Lung (tissue), 12 donors: ENCODE data around the gene FAM76A. TPM values are rescaled to one million over a fixed set of nuclear protein-coding genes. Genes with fewer than 3 reads are reported as not detected.

ENCODE experiments used
- ATAC-seq: fragments of 200-7000 bp; cut with Tn5 transposase; one replicate; pipeline ENCODE4 v1.9.1; 2020; ENCODE audit warnings: moderate number of reproducible peaks; ENCODE audit not compliant: insufficient read depth, low FRiP score
- DNase-seq, 3 donors: peaks; one replicate each; pipeline ENCODE4 v3.0.0-alpha.2; 2013 to 2017
- H3K27ac ChIP-seq, 2 donors: one replicate each; pipeline ENCODE4 v1.5.1; 2013; ENCODE audit warnings: mild to moderate bottlenecking in 2 of 2, moderate library complexity in 2 of 2, control low read depth in 1 of 2, inconsistent platforms in 1 of 2, low read depth in 1 of 2, low read length in 1 of 2
- H3K27me3 ChIP-seq, 3 donors: one replicate each; pipeline ENCODE4 v1.5.1; 2013; ENCODE audit warnings: low read length in 2 of 3; ENCODE audit not compliant: control insufficient read depth in 3 of 3, insufficient read depth in 3 of 3
- H3K36me3 ChIP-seq, 4 donors: one replicate each; pipeline ENCODE4 v1.5.1; 2013; ENCODE audit warnings: low read length in 4 of 4, mild to moderate bottlenecking in 1 of 4, moderate library complexity in 1 of 4; ENCODE audit not compliant: control insufficient read depth in 4 of 4, insufficient read depth in 4 of 4
- H3K4me1 ChIP-seq, 5 donors: one replicate each; pipeline ENCODE4 v1.5.1; 2013; ENCODE audit warnings: low read length in 5 of 5, mild to moderate bottlenecking in 2 of 5, moderate library complexity in 1 of 5; ENCODE audit not compliant: control insufficient read depth in 5 of 5, insufficient read depth in 5 of 5
- H3K4me3 ChIP-seq: one replicate; pipeline ENCODE4 v1.5.1; 2013; ENCODE audit warnings: mild to moderate bottlenecking, control low read depth, moderate library complexity
- H3K9ac ChIP-seq, 2 donors: one replicate each; pipeline ENCODE4 v1.5.1; 2013; ENCODE audit warnings: low read length in 2 of 2, control low read depth in 1 of 2; ENCODE audit not compliant: insufficient read depth in 1 of 2
- H3K9me3 ChIP-seq, 4 donors: one replicate each; pipeline ENCODE4 v1.5.1; 2013; ENCODE audit warnings: low read length in 3 of 4, mild to moderate bottlenecking in 1 of 4, moderate library complexity in 1 of 4; ENCODE audit not compliant: control insufficient read depth in 4 of 4, insufficient read depth in 3 of 4
- WGBS, 2 donors: extraction: QIAGEN DNeasy Blood & Tissue Kit; methylation state at CpG; one replicate each; pipeline ENCODE4 v1.1.7; 2013; 5-methylcytosine and 5-hydroxymethylcytosine counted together
- polyA plus RNA-seq, 2 donors: library from polyadenylated mRNA; stranded (reverse); fragments of 200-250 nt; gene quantifications; one replicate each; pipeline ENCODE4 v1.2.1, GENCODE V29; 2013
- total RNA-seq, 2 donors: library from RNA; depleted of rRNA in 1 of 2; stranded (reverse); fragments of >200 nt in 1 of 2; gene quantifications; one replicate each; pipeline ENCODE4 v1.2.1, GENCODE V29; 2014 to 2021
- TF ChIP-seq, protein P1 (sequence below): IDR thresholded peaks from 2 replicates; pipeline ENCODE4 v1.5.1; 2012; ENCODE audit warnings: mild to moderate bottlenecking; ENCODE audit errors: control extremely low read depth, extremely low read depth
- donor health status: control.
- donor health status: control.
- donor health status: Bipolar disorder and iron deficiency.
- donor health status: healthy.
- donor health status: DM: yes; HTN: yes; CAD: no.

Gene FAM76A
- total and polyA plus RNA-seq, 4 donors, result 4.3 to 19.4 (median 13.2) TPM

DNA sequence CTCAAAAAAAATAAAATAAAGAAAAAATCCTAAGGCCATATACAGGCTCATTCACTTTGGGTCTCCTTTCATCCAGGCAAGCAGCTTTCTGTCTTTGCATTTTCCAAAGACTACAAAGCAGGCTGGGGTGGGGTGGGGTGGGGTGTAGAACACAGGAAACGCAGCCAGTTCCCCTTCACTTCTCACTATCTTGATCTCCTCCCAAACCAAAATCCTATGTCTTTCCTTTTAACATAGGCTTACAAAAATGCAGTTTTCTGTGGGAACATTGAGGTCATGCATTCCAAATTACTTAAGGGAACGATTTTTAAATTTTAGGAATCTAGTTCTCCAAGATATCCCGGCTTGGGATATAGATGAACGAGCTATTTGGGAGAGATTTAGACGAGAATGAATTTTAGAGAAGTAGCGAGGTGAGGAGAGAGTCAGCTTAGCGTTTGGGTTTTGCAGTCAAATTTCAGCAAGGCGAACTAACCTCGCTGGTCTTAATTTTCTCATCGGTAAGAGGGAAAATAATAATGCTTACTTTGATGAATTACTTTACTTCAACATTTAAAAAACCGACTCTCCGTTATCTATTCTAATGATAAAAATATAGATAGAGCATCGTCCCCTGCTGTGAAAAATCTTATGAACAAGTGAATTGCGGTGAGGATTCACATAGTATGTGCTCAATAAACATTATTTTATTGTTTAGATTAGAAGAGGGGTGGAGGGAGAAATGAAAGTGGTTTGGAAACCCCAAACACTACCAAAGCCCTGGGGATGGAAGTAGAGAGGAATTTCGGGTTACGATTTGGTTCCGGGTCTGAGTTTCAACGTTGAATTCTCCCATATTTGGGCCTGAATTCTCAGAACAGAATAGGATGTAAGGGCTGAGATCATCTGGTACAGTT lies 46.5 kb downstream of the FAM76A start:
- peak overlapping the region in 1 of 2 donors; percentile 78 for H3K9ac ChIP-seq
- H3K27ac ChIP-seq, result peak overlapping the region; percentile 7 to 92
- H3K36me3 ChIP-seq, result peaks cover 0 to 4% (median 1%) of the 10 kb centered on the region in 4 donors
- DNase-seq (peak in 2 of 3 donors; percentile 27 to 44), ATAC-seq (no peak)
- no peak overlapping the region for H3K4me3 ChIP-seq
- H3K4me1 ChIP-seq, result peaks cover 0 to 13% (median 8%) of the 10 kb centered on the region in 5 donors
- no peaks in the 10 kb centered on the region for H3K27me3 ChIP-seq
- TF ChIP-seq, protein P1, sequence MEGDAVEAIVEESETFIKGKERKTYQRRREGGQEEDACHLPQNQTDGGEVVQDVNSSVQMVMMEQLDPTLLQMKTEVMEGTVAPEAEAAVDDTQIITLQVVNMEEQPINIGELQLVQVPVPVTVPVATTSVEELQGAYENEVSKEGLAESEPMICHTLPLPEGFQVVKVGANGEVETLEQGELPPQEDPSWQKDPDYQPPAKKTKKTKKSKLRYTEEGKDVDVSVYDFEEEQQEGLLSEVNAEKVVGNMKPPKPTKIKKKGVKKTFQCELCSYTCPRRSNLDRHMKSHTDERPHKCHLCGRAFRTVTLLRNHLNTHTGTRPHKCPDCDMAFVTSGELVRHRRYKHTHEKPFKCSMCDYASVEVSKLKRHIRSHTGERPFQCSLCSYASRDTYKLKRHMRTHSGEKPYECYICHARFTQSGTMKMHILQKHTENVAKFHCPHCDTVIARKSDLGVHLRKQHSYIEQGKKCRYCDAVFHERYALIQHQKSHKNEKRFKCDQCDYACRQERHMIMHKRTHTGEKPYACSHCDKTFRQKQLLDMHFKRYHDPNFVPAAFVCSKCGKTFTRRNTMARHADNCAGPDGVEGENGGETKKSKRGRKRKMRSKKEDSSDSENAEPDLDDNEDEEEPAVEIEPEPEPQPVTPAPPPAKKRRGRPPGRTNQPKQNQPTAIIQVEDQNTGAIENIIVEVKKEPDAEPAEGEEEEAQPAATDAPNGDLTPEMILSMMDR, result no peak
- WGBS, 2 donors, result 17 to 24% methylated on average over 18 of the region's 18 CpGs
- no peaks in the 10 kb centered on the region for H3K9me3 ChIP-seq

DNA sequence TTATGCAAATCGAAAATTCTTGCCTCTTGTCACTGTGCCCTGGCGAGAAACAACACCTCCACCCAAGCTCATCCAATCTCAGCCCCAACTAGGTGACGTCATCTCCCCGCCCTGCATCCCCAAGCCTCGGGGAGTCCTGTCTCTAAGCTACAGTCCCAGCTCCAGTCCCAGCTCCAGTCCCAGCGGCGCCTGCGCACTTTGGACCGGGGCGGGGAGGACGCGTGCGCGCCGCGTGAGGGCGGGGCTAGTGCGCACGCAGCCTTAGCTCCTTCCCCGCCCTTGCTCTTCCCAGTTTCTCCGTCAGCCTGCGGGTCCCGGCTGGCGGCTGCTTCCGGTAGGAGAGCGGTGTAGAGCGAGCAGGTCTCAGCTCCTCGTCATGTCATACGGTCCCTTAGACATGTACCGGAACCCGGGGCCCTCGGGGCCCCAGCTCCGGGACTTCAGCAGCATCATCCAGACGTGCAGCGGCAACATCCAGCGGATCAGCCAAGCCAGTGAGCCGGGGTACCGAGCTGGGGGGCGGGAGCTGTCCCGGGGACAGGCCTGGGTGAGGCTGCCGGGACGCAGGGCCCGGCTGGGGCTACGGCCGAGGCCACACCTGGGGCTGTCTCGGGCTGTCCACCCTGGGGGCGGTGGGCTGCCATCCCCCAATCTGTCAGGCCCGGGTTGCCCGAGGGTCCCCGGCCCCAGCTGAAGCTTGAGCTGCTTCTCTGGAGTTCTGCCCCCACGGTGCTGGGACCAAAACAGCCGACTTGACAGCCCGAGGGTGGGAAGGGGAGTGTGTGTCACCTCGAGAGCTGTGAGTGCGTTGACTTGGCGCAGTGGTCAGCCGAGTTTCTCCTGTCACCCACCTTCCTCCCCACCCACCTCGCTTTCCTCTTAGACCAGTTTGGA lies 47.4 kb downstream of the FAM76A start, which contains the start of gene STX12:
Gene STX12 (plus strand): TSS at position 288 of the 894 bp plus-strand sequence. CDS start 89 bp downstream, at position 377.
- ATAC-seq, result peak; percentile 98
- peaks cover 0 to 4% (median 3%) of the 10 kb centered on the region in 4 donors for H3K36me3 ChIP-seq
- H3K9me3 ChIP-seq, result no peaks in the 10 kb centered on the region
- H3K9ac ChIP-seq, result peak within 1 kb of the TSS; percentile 80 to 85
- TF ChIP-seq, protein P1, result no peak
- DNase-seq, result peak; percentile 99
- peaks cover 0 to 13% (median 8%) of the 10 kb centered on the region in 5 donors for H3K4me1 ChIP-seq
- H3K27me3 ChIP-seq, result no peaks in the 10 kb centered on the region
- WGBS, 2 donors, result 0 to 1% methylated on average over 51 to 58 of the region's 58 CpGs
- peak within 1 kb of the TSS; percentile 95 for H3K4me3 ChIP-seq
- H3K27ac ChIP-seq, result peak within 1 kb of the TSS; percentile 97

GRCh38 chr1:27773826-27774445 lies 48.2 kb downstream of the FAM76A start:
- peaks cover 0 to 13% (median 8%) of the 10 kb centered on the region in 5 donors for H3K4me1 ChIP-seq
- 23 to 30% methylated on average over 3 of the region's 3 CpGs for WGBS, 2 donors
- H3K27ac ChIP-seq, result peak overlapping the region; percentile 97
- H3K9me3 ChIP-seq, result no peaks in the 10 kb centered on the region
- H3K9ac ChIP-seq, result peak overlapping the region; percentile 80 to 85
- peak overlapping the region; percentile 95 for H3K4me3 ChIP-seq
- ATAC-seq, result peak; percentile 8
- DNase-seq, result peak in 2 of 3 donors; percentile 37 to 52
- H3K36me3 ChIP-seq, result peaks cover 0 to 4% (median 3%) of the 10 kb centered on the region in 4 donors
- no peaks in the 10 kb centered on the region for H3K27me3 ChIP-seq
- TF ChIP-seq, protein P1, result no peak
